Dermis blood vessel endothelial cell (primary cell): ENCODE data around the gene MAPK10. TPM values are rescaled to one million over a fixed set of nuclear protein-coding genes. Genes with fewer than 3 reads are reported as not detected.
"Not testable (repeated sequence)": the region's sequence is repeated elsewhere in the genome, so short reads cannot be mapped to it uniquely, and the experiment has no call there.

ENCODE experiments used
- DNase-seq: peaks from one replicate; pipeline ENCODE4 v3.0.0; 2010
- total RNA-seq: library from RNA; depleted of rRNA; stranded (reverse); fragments of >200 nt; gene quantifications from 2 replicates; pipeline ENCODE4 v1.2.3, GENCODE V29; 2014

The MAPK10 gene
- total RNA-seq, 1 donor from 2014 or later = 0.17 TPM

GRCh38 chr4:86338521-86338920 lies 21.3 kb downstream of the MAPK10 start:
- DNase-seq = no peak

- DNase-seq = no peak
Measured at GRCh38 chr4:86334020-86334750, 25.7 kb downstream of the MAPK10 start.

- DNase-seq = no peak
Measured at GRCh38 chr4:86333236-86333635, 26.6 kb downstream of the MAPK10 start.

- DNase-seq = no peak
Measured at GRCh38 chr4:86330961-86331742, 28.7 kb downstream of the MAPK10 start.

GRCh38 chr4:86330411-86330810 lies 29.4 kb downstream of the MAPK10 start:
- not testable (repeated sequence) for DNase-seq

- no peak for DNase-seq
Measured at GRCh38 chr4:86329431-86329830, 30.4 kb downstream of the MAPK10 start.

- no peak for DNase-seq
Measured at GRCh38 chr4:86326400-86326799, 33.5 kb downstream of the MAPK10 start.

- no peak for DNase-seq
Measured at GRCh38 chr4:86319390-86319789, 40.5 kb downstream of the MAPK10 start.

GRCh38 chr4:86315579-86315978 lies 44.3 kb downstream of the MAPK10 start:
- DNase-seq = no peak

- no peak for DNase-seq
Measured at GRCh38 chr4:86313656-86314055, 46.2 kb downstream of the MAPK10 start.

- DNase-seq = peak; percentile 3
Measured at GRCh38 chr4:86307432-86307831, 52.4 kb downstream of the MAPK10 start.

- no peak for DNase-seq
Measured at GRCh38 chr4:86306816-86307215, 53.0 kb downstream of the MAPK10 start.

GRCh38 chr4:86302830-86303229 lies 57.0 kb downstream of the MAPK10 start:
- no peak for DNase-seq

GRCh38 chr4:86302251-86302650 lies 57.6 kb downstream of the MAPK10 start:
- peak; percentile 49 for DNase-seq

- no peak for DNase-seq
Measured at GRCh38 chr4:86300516-86300915, 59.3 kb downstream of the MAPK10 start.

- no peak for DNase-seq
Measured at GRCh38 chr4:86296865-86297264, 63.0 kb downstream of the MAPK10 start.

GRCh38 chr4:86294883-86295282 lies 65.0 kb downstream of the MAPK10 start:
- DNase-seq = no peak

GRCh38 chr4:86291180-86291579 lies 68.7 kb downstream of the MAPK10 start:
- DNase-seq = no peak

- no peak for DNase-seq
Measured at GRCh38 chr4:86286726-86287125, 73.1 kb downstream of the MAPK10 start.

- DNase-seq = no peak
Measured at GRCh38 chr4:86283371-86283770, 76.5 kb downstream of the MAPK10 start.

- DNase-seq = no peak
Measured at GRCh38 chr4:86280246-86280645, 79.6 kb downstream of the MAPK10 start.

GRCh38 chr4:86279293-86279960 lies 80.4 kb downstream of the MAPK10 start:
- DNase-seq = no peak

- DNase-seq = no peak
Measured at GRCh38 chr4:86278126-86278525, 81.7 kb downstream of the MAPK10 start.

GRCh38 chr4:86274642-86275041 lies 85.2 kb downstream of the MAPK10 start:
- no peak for DNase-seq
